NCI-H128 (cell line): ENCODE data around the gene FCAMR.
"Not testable (repeated sequence)": the region's sequence is repeated elsewhere in the genome, so short reads cannot be mapped to it uniquely, and the experiment has no call there.

Experiments used
- DNase-seq: peaks from one replicate; lab custom pipeline; 2025; ENCODE audit not compliant: unreplicated experiment; lab: John Stamatoyannopoulos, UW

Gene FCAMR

GRCh38 chr1:206937425-206937824, 32.8 kb downstream of the FCAMR start:
- DNase-seq: no peak

GRCh38 chr1:206935491-206936067, 34.7 kb downstream of the FCAMR start:
- no peak for DNase-seq

- no peak for DNase-seq
Measured at GRCh38 chr1:206933333-206933945, 36.8 kb downstream of the FCAMR start.

- no peak for DNase-seq
Measured at GRCh38 chr1:206932177-206932576, 38.1 kb downstream of the FCAMR start.

- no peak for DNase-seq
Measured at GRCh38 chr1:206931709-206932108, 38.6 kb downstream of the FCAMR start.

- no peak for DNase-seq
Measured at GRCh38 chr1:206930210-206930798, 40.0 kb downstream of the FCAMR start.

- DNase-seq: no peak
Measured at GRCh38 chr1:206929524-206929923, 40.7 kb downstream of the FCAMR start.

- no peak for DNase-seq
Measured at GRCh38 chr1:206926286-206926685, 44.0 kb downstream of the FCAMR start.

- DNase-seq: no peak
Measured at GRCh38 chr1:206925106-206925736, 45.0 kb downstream of the FCAMR start.

- no peak for DNase-seq
Measured at GRCh38 chr1:206924592-206925105, 45.6 kb downstream of the FCAMR start.

- DNase-seq: not testable (repeated sequence)
Measured at GRCh38 chr1:206923961-206924557, 46.2 kb downstream of the FCAMR start.

- DNase-seq: no peak
Measured at GRCh38 chr1:206923009-206923960, 47.0 kb downstream of the FCAMR start.

GRCh38 chr1:206922524-206922923, 47.7 kb downstream of the FCAMR start:
- no peak for DNase-seq

- DNase-seq: no peak
Measured at GRCh38 chr1:206921772-206922265, 48.4 kb downstream of the FCAMR start, which contains the start of gene FCMR. FCMR (minus strand) TSS chr1:206921941; CDS start chr1:206921854, 87 bp downstream.

GRCh38 chr1:206918076-206918475, 52.2 kb downstream of the FCAMR start:
- no peak for DNase-seq

GRCh38 chr1:206916000-206916709, 54.1 kb downstream of the FCAMR start:
- no peak for DNase-seq

- DNase-seq: no peak
Measured at GRCh38 chr1:206915030-206915735, 55.1 kb downstream of the FCAMR start.

GRCh38 chr1:206913766-206914537, 56.3 kb downstream of the FCAMR start:
- DNase-seq: no peak
